ENCODE measurements around the gene LDB2.

GRCh38 chr4:16942491-16942890 is 44.0 kb upstream of the LDB2 start:
- TF ChIP-seq CTCF (IDR thresholded peaks at IDR 0.05; ENCODE audit: low read length) (no peak), EZH2 (IDR thresholded peaks at IDR 0.05; ENCODE audit: borderline replicate concordance, low read length) (no peak)

Measured in OCI-LY1 (cell line).